RWPE2 (cell line): Measurements from ENCODE around the gene AGBL5.

Experiments
- ATAC-seq: fragments of 200-7000 bp; cut with Tn5 transposase; 3 replicates; pipeline ENCODE4 v1.9.1; 2021; ENCODE audit warnings: low read depth
- DNase-seq: peaks from one replicate; pipeline ENCODE4 v3.0.0-alpha.2; 2020; ENCODE audit warnings: low spot score
- H3K27ac ChIP-seq: fragments of 450-650 bp; 2 replicates; pipeline ENCODE4 v1.5.1; 2017; ENCODE audit warnings: mild to moderate bottlenecking; ENCODE audit not compliant: poor library complexity, severe bottlenecking
- H3K27me3 ChIP-seq: fragments of 250-450 bp; sonication (Bioruptor Pico); 2 replicates; pipeline ENCODE4 v1.5.1; 2021; ENCODE audit warnings: mild to moderate bottlenecking, moderate library complexity; ENCODE audit not compliant: insufficient read depth, poor library complexity, severe bottlenecking
- H3K36me3 ChIP-seq: fragments of 250-450 bp; sonication (Bioruptor Pico); 2 replicates; pipeline ENCODE4 v1.5.1; 2020; ENCODE audit warnings: low read depth, mild to moderate bottlenecking, moderate library complexity
- H3K4me1 ChIP-seq: fragments of 250-450 bp; sonication (Bioruptor Pico); 2 replicates; pipeline ENCODE4 v1.5.1; 2021; ENCODE audit warnings: mild to moderate bottlenecking, moderate library complexity; ENCODE audit not compliant: insufficient read depth, poor library complexity, severe bottlenecking
- H3K4me3 ChIP-seq: fragments of 250-450 bp; sonication (Bioruptor Pico); 2 replicates; pipeline ENCODE4 v1.5.1; 2021; ENCODE audit warnings: mild to moderate bottlenecking, moderate library complexity; ENCODE audit not compliant: severe bottlenecking
- H3K9me3 ChIP-seq: fragments of 250-450 bp; sonication (Bioruptor Pico); 2 replicates; pipeline ENCODE4 v1.5.1; 2021; ENCODE audit warnings: mild to moderate bottlenecking, moderate library complexity; ENCODE audit not compliant: severe bottlenecking
- CTCF ChIP-seq: fragments of 450-650 bp; IDR thresholded peaks from one replicate; pipeline ENCODE4 v1.5.1; 2017; ENCODE audit warnings: mild to moderate bottlenecking, moderate library complexity; ENCODE audit not compliant: poor library complexity, severe bottlenecking

Gene AGBL5

GRCh38 chr2:27009716-27010115, 41.8 kb upstream of the AGBL5 start:
- Histone ChIP-seq H3K4me1 (no peaks in the 10 kb centered on the region), H3K36me3 (no peaks in the 10 kb centered on the region), H3K27me3 (no peaks in the 10 kb centered on the region), H3K9me3 (no peaks in the 10 kb centered on the region), H3K27ac (no peak overlapping the region), H3K4me3 (no peak overlapping the region)
- ATAC-seq = no peak
- DNase-seq = no peak
- no peak for TF ChIP-seq CTCF

- no peak for TF ChIP-seq CTCF
- Histone ChIP-seq H3K9me3 (no peaks in the 10 kb centered on the region), H3K4me1 (no peaks in the 10 kb centered on the region), H3K36me3 (no peaks in the 10 kb centered on the region), H3K27ac (no peak overlapping the region), H3K27me3 (no peaks in the 10 kb centered on the region), H3K4me3 (no peak overlapping the region)
- ATAC-seq (no peak), DNase-seq (no peak)
These were observed 41.3 kb upstream of the AGBL5 start for GRCh38 chr2:27010139-27010538.

GRCh38 chr2:27013738-27014137, 37.7 kb upstream of the AGBL5 start:
- H3K27ac ChIP-seq = no peak overlapping the region
- H3K4me3 ChIP-seq = no peak overlapping the region
- TF ChIP-seq CTCF = no peak
- H3K36me3 ChIP-seq = no peaks in the 10 kb centered on the region
- no peaks in the 10 kb centered on the region for H3K27me3 ChIP-seq
- ATAC-seq (no peak), DNase-seq (no peak)
- H3K4me1 ChIP-seq = peaks cover 5% of the 10 kb centered on the region
- H3K9me3 ChIP-seq = no peaks in the 10 kb centered on the region

GRCh38 chr2:27014771-27015433, 36.6 kb upstream of the AGBL5 start:
- ATAC-seq (no peak), DNase-seq (no peak)
- no peaks in the 10 kb centered on the region for H3K9me3 ChIP-seq
- peaks cover 5% of the 10 kb centered on the region for H3K4me1 ChIP-seq
- H3K36me3 ChIP-seq = no peaks in the 10 kb centered on the region
- no peak for TF ChIP-seq CTCF
- no peak overlapping the region for H3K27ac ChIP-seq
- H3K4me3 ChIP-seq = no peak overlapping the region
- H3K27me3 ChIP-seq = no peaks in the 10 kb centered on the region

- peak; percentile 77 for TF ChIP-seq CTCF
- ATAC-seq (peak; percentile 44; the same call in 1 of the 3 replicates), DNase-seq (no peak)
- Histone ChIP-seq H3K9me3 (no peaks in the 10 kb centered on the region), H3K27me3 (no peaks in the 10 kb centered on the region), H3K4me3 (no peak overlapping the region), H3K27ac (no peak overlapping the region), H3K4me1 (peaks cover 5% of the 10 kb centered on the region), H3K36me3 (no peaks in the 10 kb centered on the region)
These were observed 34.6 kb upstream of the AGBL5 start for GRCh38 chr2:27016801-27017325.
